Measurements from ENCODE around the gene PGF.

The PGF gene

GRCh38 chr14:74988993-74989392, 33.6 kb upstream of the PGF start:
- no peak for DNase-seq (ENCODE audit: low read depth in 2 of 2)
- TF ChIP-seq CTCF (IDR thresholded peaks at IDR 0.05; ENCODE audit: low read depth, low read length), result no peak
- H3K4me3 ChIP-seq (replicated peaks in 1 of 2; ENCODE audit: low read depth in 2 of 2, low read length in 2 of 2), result no peak overlapping the region

GRCh38 chr14:74988131-74988530, 32.7 kb upstream of the PGF start:
- TF ChIP-seq CTCF (IDR thresholded peaks at IDR 0.05; ENCODE audit: low read depth, low read length), result no peak
- no peak overlapping the region for H3K4me3 ChIP-seq (replicated peaks in 1 of 2; ENCODE audit: low read depth in 2 of 2, low read length in 2 of 2)
- DNase-seq (ENCODE audit: low read depth in 2 of 2), result peak; percentile 63 to 90

GRCh38 chr14:74985806-74986205, 30.4 kb upstream of the PGF start:
- TF ChIP-seq CTCF (IDR thresholded peaks at IDR 0.05; ENCODE audit: low read depth, low read length), result no peak
- no peak for DNase-seq (ENCODE audit: low read depth in 2 of 2)
- H3K4me3 ChIP-seq (replicated peaks in 1 of 2; ENCODE audit: low read depth in 2 of 2, low read length in 2 of 2), result no peak overlapping the region

GRCh38 chr14:74985028-74985310, 29.6 kb upstream of the PGF start:
- DNase-seq (ENCODE audit: low read depth in 2 of 2), result no peak
- no peak for TF ChIP-seq CTCF (IDR thresholded peaks at IDR 0.05; ENCODE audit: low read depth, low read length)
- H3K4me3 ChIP-seq (replicated peaks in 1 of 2; ENCODE audit: low read depth in 2 of 2, low read length in 2 of 2), result no peak overlapping the region

GRCh38 chr14:74984236-74985027, 29.0 kb upstream of the PGF start:
- TF ChIP-seq CTCF (IDR thresholded peaks at IDR 0.05; ENCODE audit: low read depth, low read length), result no peak
- no peak for DNase-seq (ENCODE audit: low read depth in 2 of 2)
- no peak overlapping the region for H3K4me3 ChIP-seq (replicated peaks in 1 of 2; ENCODE audit: low read depth in 2 of 2, low read length in 2 of 2)

GRCh38 chr14:74983343-74983742, 27.9 kb upstream of the PGF start:
- no peak for TF ChIP-seq CTCF (IDR thresholded peaks at IDR 0.05; ENCODE audit: low read depth, low read length)
- DNase-seq (ENCODE audit: low read depth in 2 of 2), result peak in 1 of 2 donors; percentile 36
- no peak overlapping the region for H3K4me3 ChIP-seq (replicated peaks in 1 of 2; ENCODE audit: low read depth in 2 of 2, low read length in 2 of 2)

- H3K4me3 ChIP-seq (replicated peaks in 1 of 2; ENCODE audit: low read depth in 2 of 2, low read length in 2 of 2), result no peak overlapping the region
- TF ChIP-seq CTCF (IDR thresholded peaks at IDR 0.05; ENCODE audit: low read depth, low read length), result no peak
- no peak for DNase-seq (ENCODE audit: low read depth in 2 of 2)
Observed at GRCh38 chr14:74982661-74983060, 27.3 kb upstream of the PGF start.

Measured in cardiac fibroblast (primary cell).